CD4-positive, alpha-beta T cell treated with Interferon gamma for 1 hour (primary cell): ENCODE results near the gene UBE2O.

Experiments used
- DNase-seq: peaks from one replicate; pipeline ENCODE4 v3.0.0-alpha.2; 2020

Gene UBE2O

DNA sequence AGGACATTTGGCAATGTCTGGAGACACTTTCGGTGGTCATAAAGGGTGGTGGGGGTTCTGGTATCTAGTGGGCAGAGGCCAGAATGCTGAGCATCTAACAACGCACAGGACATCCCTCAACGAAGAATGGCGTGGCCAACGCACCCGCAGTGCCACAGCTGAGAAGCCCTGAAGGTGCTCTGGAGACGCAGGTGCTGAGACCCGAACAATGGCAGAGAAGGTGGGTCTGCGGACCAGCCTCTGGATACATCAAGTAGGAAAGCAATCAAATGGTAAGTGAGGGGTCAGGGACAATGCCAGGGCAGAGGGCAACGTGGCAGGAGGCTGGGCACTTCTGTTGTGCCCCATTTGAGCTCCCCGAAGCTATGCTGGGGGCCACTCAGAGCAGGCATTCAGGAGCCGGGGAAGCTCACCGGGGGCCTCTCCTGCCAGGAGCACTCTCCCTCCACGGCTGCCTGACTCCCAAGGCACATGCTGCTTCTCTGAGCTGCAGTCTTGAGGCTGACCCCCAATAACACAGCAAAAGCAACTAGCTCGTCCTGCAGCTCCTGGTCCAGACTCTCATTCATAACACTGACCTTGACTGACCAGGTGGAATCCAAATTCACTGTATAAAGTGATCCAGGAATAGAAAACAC, 42.5 kb downstream of the UBE2O start:
- no peak for DNase-seq

DNA sequence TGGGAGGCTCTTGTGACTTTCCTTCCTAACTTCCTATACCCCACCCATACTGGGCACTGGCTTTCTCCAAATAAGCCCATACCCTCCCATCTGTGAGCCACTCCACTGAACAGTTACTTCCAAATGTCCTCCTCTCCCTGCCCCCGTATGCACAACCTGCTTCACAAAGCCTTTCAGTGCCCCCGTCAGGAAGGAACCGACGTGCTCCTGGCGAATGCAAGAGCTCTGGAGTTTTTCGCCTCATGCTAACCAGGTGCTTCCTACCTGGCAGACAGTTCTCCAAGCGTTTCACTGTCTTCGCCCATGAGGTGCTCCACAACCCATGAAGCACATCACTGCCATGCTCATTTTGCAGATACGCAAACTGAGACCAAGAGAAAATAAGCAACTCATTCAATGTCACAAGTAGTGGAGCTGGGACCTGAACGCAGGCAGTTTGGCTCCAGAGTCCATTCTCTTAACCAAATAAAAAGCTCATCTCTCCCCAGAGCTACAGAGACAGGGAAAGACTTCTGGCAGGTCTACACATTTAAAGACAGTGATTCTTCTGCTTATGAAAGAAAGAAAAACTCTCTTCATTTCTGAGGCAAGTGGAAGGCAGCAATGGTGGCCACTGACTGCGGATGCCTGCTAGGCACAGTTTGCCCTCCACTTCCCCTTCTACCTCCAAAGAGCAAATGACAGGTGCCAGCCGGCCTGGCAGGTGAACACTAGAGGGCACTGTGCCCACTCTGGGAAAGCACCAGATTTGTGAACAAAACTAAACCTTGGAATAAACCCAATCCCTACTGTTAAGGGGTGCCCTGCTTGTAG, 44.7 kb downstream of the UBE2O start:
- peak; percentile 65 for DNase-seq

DNA sequence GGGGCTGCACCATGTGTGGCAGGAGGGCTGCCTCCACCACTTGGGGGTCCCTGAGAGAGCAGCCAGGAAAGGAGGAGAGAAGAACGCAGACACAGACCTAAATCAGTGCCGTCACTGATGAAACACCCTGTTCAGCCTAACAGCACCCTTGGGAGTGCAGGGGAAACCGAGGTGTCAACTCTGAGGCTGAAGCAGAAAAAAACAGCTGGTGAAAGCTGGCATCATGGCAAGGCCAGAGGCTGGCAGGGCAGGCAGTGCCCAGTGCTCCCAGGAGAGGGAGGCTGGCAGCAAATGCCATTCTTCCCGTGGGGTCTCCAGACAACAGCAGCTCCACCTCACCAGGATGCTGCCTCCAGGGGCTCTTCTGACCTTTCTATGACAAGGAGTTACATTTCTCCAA, 45.4 kb downstream of the UBE2O start:
- no peak for DNase-seq

DNA sequence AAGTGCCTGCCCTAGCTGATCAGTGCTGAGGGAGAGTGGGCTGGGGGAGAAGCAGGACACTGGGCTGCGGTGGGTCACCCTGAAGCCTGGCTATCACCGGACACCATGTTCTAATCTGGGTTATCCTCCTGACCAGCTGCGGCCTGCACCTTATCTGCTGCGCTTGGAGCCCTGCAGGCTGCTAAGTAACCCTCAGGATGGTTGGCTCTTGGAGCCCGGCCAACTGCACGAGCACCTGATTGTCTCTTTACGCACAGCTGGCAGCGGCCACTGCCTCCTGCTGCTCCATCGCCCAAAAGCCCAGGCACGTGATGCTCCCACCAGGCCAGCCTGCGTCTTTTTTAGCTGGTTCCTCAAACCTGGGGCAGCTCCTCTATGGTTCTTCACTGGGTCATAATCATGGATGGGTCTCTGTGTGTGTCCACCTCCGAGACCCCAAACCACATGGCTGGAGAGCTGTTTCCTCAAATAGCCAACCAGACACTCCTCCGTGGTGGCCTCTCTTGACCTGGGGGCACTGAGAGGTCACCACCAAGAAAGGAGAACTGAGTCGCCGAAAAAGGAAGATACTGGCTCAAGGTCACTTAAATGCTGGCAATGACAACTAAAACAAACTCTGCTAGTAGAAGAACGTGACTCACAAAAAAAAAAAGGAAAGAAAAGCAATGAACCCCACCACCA, 46.8 kb downstream of the UBE2O start:
- peak; percentile 28 for DNase-seq

DNA sequence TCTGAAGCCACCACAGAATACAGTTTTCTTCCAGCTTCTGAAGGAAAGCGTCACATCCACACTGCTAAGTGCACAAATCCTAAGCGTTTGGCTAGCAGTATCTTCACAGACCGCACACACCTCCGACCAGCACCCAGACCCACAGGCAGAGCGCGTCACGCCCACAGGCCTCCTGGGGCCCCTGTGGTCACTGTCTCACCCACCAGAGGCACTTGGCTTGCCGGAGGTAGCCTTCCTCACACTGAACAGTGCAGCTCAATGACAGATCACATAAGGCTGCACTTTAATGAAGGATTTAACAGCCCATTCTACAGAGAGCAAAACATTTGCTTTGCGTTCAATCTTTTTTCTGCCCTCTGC, 47.4 kb downstream of the UBE2O start:
- DNase-seq, result no peak

DNA sequence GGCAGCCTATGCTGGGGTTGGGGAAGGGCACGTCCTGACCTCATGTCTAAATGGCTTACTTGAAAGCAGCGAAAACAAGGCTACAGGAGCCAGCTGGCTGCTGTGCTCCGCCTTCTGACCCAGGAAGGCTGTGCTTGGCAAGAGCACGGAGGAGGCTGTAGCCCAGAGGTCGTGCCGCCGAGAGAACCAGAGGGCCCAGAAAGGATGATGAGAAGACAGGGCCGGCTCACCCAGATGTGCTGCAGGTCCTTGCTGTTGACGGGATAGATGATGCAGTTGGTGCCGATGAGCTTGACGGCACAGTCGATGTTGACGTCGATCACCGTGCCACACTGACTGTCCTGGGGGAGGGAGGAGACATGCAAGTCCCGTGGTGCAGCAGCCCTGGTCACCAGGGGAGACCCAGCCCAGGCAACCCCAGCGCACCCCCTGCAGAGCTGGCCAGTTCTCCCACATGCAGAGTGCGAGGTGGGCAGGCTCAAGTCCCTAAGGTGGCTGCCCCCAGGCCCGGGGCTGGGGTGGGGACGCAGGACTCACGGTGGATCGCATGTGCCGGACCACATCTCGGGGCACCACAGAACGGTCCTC, 47.9 kb downstream of the UBE2O start:
- DNase-seq, result no peak

DNA sequence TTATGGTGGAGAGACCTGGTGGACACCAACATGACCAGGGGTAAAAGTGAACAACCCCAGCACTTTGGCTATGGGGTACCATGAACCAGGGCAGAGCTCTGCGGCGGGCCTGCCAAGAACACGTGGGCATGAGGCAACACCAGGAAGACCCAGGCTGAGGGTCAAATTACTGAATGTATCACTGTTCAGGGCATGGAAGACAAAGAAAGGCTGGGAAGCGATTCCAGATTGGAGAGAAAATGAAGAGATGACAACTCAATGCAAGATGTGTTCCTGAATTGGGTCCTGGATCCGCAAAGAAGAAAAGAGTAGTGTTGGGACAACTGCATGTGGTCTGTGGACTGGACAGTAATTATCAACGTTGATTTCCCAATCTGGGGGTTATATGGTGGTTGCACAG, 48.7 kb downstream of the UBE2O start:
- no peak for DNase-seq

DNA sequence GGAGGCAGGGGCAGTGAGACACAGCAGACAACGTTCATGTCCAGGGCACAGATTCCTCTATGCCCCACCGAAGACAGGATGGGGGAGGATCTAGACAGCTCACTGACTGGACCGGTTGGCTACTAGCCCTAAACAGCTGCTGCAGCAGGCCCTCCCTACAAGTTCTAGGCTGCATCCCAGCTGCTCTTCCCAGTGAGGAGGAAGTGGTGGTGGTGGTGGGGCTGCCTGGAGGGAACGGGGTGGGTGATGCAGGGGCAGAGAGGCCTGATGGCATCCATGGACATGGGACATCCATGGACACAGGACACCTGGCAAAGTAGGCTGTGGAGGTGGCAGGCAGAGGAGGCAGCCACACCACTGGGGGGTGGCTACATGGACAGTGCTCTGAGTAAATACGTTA, 50.2 kb downstream of the UBE2O start:
- no peak for DNase-seq

DNA sequence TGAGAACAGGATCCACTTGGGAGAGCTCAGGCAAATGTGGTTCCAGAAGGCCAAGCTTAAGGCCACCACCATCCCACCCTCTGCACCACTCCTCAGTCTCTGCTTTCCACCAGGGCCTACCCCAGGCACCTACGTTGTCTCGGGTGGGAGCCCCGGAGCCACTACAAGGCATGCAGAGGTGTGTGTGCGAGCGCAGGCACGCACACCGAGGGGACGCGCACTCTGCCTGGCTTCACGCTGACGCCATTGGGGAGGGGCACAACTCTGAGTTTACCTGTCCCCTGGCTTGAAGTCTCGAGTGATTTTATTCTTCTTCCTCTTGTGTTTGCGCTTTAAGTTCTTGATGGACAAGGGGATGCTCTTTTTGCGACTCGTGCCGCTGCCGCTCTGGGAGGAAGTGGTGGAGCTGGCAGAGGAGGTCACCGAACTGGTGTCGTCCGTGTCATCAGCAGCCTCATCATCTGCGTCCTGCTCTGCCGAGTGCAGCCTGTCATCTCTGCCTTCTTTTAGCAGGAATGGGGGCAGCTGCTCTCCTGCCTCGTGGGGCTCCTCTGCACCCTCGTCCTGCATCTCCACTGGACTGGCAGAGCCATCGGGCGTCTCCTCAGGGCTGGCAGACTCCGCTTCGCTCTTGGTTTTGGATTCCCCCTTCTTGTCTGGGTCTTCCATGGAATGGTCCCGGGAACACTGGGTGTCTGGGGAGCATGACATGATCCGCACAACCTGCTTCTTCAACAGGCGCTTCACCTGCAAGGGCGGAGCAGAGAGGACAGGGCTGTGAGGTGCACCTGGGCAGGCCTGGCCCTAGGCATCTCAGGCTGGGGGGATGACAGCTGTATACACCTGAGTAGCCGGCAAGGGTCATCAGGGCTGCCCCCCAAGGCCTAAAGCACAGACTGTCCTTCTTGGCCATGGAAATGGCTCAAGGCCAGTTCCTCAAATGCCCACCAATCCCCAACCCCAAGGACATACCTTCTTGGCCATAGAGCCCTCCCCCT, 53.5 kb downstream of the UBE2O start:
- DNase-seq, result no peak

DNA sequence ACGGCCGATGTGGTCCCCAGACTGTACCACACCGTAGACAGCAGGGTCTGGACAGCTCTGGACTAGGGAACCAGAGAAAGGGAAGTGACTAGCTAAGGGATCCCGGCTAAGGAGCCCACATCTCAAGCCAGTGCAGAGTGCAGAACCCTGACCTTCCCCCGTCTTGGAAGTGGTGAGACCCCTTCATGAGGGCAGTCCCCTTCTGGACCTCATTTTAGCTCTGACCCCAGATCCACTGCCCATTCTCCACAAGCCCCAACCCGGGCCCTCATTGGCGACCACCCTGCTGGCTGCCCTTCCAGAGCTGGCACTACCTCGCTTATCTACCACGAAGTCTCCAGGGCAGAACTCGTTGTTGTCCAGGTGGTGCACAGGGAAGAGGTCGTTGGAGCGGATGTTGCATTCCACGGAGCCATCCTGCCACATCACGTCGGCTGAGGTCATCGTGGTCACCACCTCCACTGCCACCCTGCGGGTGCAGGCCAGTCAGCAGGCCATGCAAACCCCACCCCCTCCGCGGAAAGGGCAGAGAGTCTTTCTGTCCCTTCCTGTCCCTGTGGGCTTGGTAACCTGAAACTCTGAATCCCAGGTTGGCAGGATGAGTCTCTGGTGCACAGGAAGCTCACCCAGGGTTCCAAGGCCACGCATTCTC, 54.3 kb downstream of the UBE2O start:
- no peak for DNase-seq

DNA sequence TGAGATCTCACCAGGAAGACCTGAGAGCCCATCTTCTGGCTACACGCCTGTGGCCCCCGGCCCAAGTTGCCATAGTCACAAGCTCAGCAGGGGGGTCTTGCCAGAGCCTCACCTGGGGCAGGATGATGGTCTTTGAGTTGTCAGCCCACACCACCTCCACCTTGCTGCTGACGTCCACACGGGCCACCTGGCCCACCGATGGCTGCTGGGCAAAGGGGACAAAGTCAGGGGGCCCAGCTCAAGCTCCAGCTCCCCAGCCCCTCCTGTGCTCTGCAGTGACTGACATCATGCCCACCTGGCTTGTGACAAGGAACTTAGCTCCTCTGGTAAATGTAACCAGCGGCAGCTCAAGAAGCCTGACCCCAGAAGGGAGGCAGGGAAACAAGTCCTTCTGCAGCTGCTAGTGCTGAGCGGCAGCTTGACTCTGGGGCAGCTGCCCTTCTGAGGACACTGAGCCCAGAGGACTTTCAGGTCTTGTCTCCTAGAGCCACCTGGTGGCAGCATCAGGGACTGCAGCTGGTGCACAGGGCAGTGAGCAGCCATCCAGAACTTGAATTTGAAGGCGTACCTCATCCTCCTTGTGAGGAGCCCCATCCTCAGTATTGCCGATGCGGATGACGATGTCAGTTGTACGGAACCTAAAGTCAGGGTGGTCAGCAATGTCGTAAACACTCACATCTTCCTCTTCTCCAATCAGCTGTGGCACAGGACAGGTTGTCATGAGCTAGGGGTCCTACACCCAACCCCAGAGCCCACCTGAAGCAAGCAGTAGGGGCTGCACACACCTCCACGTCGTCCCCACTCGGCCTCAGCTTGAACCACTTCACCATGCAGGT, 55.0 kb downstream of the UBE2O start:
- peak; percentile 75 for DNase-seq

DNA sequence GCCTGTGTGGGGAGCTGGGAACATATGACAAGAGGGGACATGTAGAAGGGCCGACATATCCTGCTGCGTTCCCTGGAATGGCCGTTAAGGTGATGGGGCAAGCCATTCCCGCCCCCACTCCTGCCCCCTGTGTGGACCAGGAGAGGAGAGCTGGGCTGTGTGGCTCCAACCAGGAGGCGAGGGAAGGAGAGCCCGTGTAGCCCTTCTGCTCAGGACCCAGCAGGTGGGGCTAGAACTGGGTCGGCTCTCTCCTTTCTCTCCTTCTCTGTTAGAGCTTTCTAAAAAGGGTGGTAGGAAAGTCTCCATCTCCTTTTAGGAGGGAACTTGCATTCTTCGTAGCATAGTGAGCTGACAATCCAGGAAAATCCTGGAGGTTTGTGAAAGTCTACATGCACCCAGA, 55.8 kb downstream of the UBE2O start:
- DNase-seq, result no peak

DNA sequence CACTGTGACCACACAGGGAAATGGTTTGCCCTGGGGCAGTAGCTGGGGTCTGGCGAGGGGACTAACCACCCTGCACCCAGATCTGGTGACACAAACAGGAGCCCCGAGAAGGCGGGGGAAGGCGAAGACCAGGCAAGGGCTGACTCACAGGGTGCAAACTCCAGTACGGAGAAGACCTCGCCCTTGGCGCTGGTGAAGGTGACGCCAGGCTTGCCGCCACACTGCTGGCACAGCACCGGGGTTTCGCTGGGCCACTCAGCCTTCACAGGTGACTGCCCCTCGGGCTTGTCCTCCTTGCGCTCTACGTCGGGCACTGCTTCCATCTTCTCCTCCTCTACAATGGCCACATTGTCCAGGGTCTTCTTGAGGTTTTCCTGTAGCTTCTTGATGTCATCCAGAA, 57.0 kb downstream of the UBE2O start:
- no peak for DNase-seq

DNA sequence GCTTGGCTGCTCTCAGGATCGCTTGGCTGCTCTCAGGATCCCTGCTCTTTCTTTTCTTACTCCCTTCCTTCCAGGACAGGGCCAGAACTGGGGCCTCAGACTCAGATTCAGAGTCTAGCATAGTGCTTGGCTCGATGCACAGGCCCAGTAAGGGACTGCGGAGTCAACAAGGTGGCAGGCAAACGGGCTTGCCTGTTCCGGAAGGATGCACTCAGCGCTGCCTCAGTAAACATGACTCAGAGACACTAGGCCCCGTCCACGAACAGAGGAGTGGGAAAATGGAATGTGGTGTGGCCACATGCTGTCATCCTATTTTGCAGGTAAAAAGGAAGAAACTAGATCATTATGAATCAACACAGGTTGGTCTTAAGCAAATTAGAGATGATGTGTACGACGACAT, 58.8 kb downstream of the UBE2O start:
- DNase-seq, result no peak

DNA sequence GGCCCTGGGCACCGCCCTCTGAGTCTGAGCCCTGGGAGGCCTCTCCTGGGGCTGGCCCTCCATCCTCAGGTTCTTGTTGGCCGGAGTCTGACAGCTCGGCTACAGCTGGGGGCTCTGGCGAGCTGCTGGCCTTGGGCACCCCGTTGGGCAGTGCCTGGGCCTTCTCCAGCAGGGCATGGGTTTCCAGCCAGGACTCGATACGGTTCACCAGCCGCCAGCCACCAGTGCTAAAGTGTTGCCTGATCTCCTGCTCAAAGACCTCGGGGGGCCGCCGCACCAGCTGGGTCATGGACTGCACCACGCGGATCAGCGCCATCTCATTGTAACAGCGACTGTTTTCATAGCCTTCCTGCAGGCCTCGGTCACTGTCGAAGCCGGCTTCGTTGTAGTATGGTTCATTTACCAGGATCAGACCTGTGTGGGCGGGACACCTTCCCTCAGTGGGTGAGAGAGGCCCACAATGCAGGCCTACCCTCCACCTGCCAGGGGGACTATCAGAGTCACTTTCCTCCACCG, 61.7 kb downstream of the UBE2O start:
- no peak for DNase-seq

DNA sequence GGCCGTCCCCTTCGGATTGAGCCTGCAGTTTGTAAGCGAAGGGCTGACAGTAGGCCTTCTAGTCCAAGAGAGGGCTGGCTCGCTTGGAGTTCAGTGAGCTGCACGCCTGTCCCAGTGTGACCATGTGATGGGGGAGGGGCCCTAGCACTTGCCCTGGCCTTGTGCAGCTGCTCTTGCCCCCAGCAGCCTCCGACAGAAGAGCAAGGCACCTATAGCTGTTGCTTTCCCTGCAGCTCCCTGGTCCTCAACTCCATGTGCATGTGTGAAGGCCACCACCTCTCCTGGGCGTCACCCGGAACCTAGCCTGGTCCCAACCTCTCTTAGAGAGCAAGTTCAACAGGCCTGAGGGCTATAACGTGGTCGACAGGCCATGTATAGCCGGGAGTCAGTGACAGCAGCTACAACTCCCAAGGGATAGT, 62.9 kb downstream of the UBE2O start:
- no peak for DNase-seq

DNA sequence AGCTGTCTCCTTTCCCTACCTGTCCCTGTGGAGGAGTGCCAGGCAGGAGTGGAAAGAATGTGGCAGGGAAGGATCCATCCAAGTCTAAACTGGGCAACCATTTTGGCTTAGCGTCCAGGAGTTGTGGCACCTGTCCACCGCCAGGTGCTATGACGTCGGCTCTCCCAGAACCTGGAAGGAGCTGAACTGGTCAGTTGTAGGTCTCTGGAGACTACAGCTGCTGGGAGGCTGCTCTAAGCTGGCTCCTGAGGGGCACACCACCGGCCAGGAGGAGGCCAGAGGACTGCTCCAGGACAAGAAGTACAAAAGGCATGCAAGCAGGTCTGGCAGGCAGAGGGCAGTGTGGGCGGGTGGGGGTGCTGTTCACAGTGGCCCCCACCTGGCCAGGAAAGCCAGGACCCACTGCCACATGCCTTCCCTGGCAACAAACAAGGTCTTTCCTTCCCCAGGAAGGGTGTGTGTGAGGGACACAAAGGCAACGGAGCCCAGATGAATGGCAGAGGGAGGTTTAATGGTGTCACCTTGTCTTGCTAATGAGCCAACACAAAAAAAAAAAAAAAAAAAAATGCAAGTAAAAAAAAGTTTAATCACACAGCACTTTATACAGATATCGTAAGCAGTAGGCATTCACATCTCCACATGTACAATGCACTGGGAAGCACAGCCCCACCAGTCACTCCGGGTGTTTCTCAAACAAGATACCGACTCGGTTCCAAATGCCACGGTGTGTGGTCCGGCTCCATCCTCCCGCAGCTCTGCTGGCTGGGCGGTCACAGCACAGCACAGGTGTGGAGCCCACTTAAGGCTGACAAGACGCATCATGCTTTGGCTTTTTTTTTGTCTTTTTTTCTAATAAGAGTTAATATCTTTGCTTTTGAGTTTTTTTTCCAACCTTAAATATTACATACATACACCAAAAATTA, 63.7 kb downstream of the UBE2O start:
- no peak for DNase-seq

DNA sequence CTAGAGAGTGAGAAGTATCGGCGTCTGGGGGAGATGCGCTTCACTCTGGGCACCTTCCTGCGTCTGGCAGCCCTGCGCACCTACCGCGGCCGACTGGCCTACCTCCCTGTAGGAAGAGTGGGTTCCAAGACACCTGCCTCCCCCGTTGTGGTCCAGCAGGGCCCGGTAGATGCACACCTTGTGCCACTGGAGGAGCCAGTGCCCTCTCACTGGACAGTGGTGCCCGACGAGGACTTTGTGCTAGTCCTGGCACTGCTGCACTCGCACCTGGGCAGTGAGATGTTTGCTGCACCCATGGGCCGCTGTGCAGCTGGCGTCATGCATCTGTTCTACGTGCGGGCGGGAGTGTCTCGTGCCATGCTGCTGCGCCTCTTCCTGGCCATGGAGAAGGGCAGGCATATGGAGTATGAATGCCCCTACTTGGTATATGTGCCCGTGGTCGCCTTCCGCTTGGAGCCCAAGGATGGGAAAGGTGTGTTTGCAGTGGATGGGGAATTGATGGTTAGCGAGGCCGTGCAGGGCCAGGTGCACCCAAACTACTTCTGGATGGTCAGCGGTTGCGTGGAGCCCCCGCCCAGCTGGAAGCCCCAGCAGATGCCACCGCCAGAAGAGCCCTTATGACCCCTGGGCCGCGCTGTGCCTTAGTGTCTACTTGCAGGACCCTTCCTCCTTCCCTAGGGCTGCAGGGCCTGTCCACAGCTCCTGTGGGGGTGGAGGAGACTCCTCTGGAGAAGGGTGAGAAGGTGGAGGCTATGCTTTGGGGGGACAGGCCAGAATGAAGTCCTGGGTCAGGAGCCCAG, 65.8 kb downstream of the UBE2O start:
- no peak for DNase-seq
